Hepatocyte (in vitro differentiated cells): ENCODE data around the gene PHIP. TPM values are rescaled to one million over a fixed set of nuclear protein-coding genes. Genes with fewer than 3 reads are reported as not detected.

Experiments used
- DNase-seq: peaks from one replicate; pipeline ENCODE4 v3.0.0-alpha.2; 2016; ENCODE audit warnings: low spot score
- H2AFZ ChIP-seq: fragments of 200-600 bp; sonication (generic); 2 replicates; pipeline ENCODE4 v1.6.0; 2016; ENCODE audit warnings: antibody characterized with exemption, mild to moderate bottlenecking
- H3K27ac ChIP-seq: fragments of 200-600 bp; sonication (generic); 2 replicates; pipeline ENCODE4 v1.5.1; 2016; ENCODE audit warnings: mild to moderate bottlenecking
- H3K27me3 ChIP-seq: fragments of 200-600 bp; sonication (generic); 2 replicates; pipeline ENCODE4 v1.6.1; 2016
- H3K36me3 ChIP-seq: fragments of 200-600 bp; sonication (generic); replicated peaks from 2 replicates; pipeline ENCODE4 v1.5.1; 2016; ENCODE audit warnings: low read depth; ENCODE audit not compliant: insufficient read depth
- H3K4me1 ChIP-seq: fragments of 200-600 bp; sonication (generic); 2 replicates; pipeline ENCODE4 v1.5.1; 2016; ENCODE audit warnings: mild to moderate bottlenecking, moderate library complexity; ENCODE audit not compliant: insufficient read depth
- H3K4me2 ChIP-seq: fragments of 200-600 bp; sonication (generic); 2 replicates; pipeline ENCODE4 v1.6.0; 2016
- H3K4me3 ChIP-seq: fragments of 200-600 bp; sonication (generic); 2 replicates; pipeline ENCODE4 v1.5.1; 2016; ENCODE audit warnings: mild to moderate bottlenecking
- H3K79me2 ChIP-seq: fragments of 200-600 bp; sonication (generic); 2 replicates; pipeline ENCODE4 v1.6.0; 2017; ENCODE audit warnings: mild to moderate bottlenecking
- H3K9me2 ChIP-seq: fragments of 200-600 bp; sonication (generic); replicated peaks from 2 replicates; pipeline ENCODE4 v1.6.0; 2017; ENCODE audit warnings: mild to moderate bottlenecking; ENCODE audit not compliant: insufficient read depth
- H3K9me3 ChIP-seq: fragments of 200-600 bp; sonication (generic); 2 replicates; pipeline ENCODE4 v1.5.1; 2016; ENCODE audit warnings: low read depth, mild to moderate bottlenecking
- H4K20me1 ChIP-seq: fragments of 200-600 bp; sonication (generic); 2 replicates; pipeline ENCODE4 v1.6.0; 2016; ENCODE audit warnings: mild to moderate bottlenecking; ENCODE audit not compliant: insufficient read depth, poor library complexity, severe bottlenecking
- CTCF ChIP-seq: fragments of 200-600 bp; sonication (generic); IDR thresholded peaks from 2 replicates; pipeline ENCODE4 v1.5.1; 2016; ENCODE audit warnings: antibody characterized with exemption, mild to moderate bottlenecking; ENCODE audit not compliant: poor library complexity
- EZH2 ChIP-seq: fragments of 200-600 bp; sonication (generic); IDR thresholded peaks from 2 replicates; pipeline ENCODE4 v1.6.1; 2016; ENCODE audit warnings: antibody characterized with exemption, mild to moderate bottlenecking, borderline replicate concordance
- EZH2phosphoT487 ChIP-seq: fragments of 200-600 bp; sonication (generic); IDR thresholded peaks from one replicate; pipeline ENCODE4 v1.6.1; 2018; ENCODE audit warnings: antibody characterized with exemption, mild to moderate bottlenecking, low read depth, moderate library complexity; ENCODE audit not compliant: unreplicated experiment, severe bottlenecking
- WGBS: methylation state at CpG from one replicate; pipeline ENCODE4 v1.1.6; 2016; ENCODE audit warnings: low lambda C conversion rate; ENCODE audit errors: missing lambda C conversion rate; 5-methylcytosine and 5-hydroxymethylcytosine counted together
- polyA plus RNA-seq: library from polyadenylated mRNA; unstranded; fragments of >200 nt; fragmentation: Nextera tagmentation; extraction: Ambion mirVana; gene quantifications from 2 replicates; pipeline ENCODE4 v1.2.1, GENCODE V29; 2016
- total RNA-seq: library from RNA; depleted of rRNA; stranded (reverse); fragments of >200 nt; gene quantifications from 2 replicates; pipeline ENCODE4 v1.2.3, GENCODE V29; 2014

PHIP gene
- total and polyA plus RNA-seq, 2 experiments from 2014 or later, result 15.2 to 44.4 TPM

GRCh38 chr6:78916411-78916810 lies 161.6 kb downstream of the PHIP start:
- WGBS, result 90% methylated on average over 3 of the region's 3 CpGs
- Histone ChIP-seq H2AFZ (no peak overlapping the region), H3K4me3 (no peak overlapping the region), H3K36me3 (no peaks in the 10 kb centered on the region), H3K4me1 (no peaks in the 10 kb centered on the region), H3K9me3 (peaks cover 3% of the 10 kb centered on the region), H3K27ac (no peak overlapping the region), H3K4me2 (no peak overlapping the region), H3K79me2 (no peaks in the 10 kb centered on the region), H3K9me2 (no peaks in the 10 kb centered on the region), H3K27me3 (no peaks in the 10 kb centered on the region), H4K20me1 (no peaks in the 10 kb centered on the region)
- no peak for TF ChIP-seq CTCF
- no peak for DNase-seq

- Histone ChIP-seq H3K36me3 (no peaks in the 10 kb centered on the region), H3K4me2 (peak overlapping the region; percentile 98), H3K9me3 (no peaks in the 10 kb centered on the region), H3K79me2 (no peaks in the 10 kb centered on the region), H2AFZ (peak overlapping the region; percentile 63), H3K27me3 (peaks cover 3% of the 10 kb centered on the region), H3K27ac (no peak overlapping the region), H4K20me1 (no peaks in the 10 kb centered on the region), H3K4me3 (no peak overlapping the region), H3K4me1 (no peaks in the 10 kb centered on the region), H3K9me2 (no peaks in the 10 kb centered on the region)
- no peak for TF ChIP-seq EZH2phosphoT487
- TF ChIP-seq EZH2, result no peak
- TF ChIP-seq CTCF, result no peak
- WGBS, result 76% methylated on average over 9 of the region's 9 CpGs
- no peak for DNase-seq
Observed at GRCh38 chr6:78911218-78911940, 166.7 kb downstream of the PHIP start.

DNA sequence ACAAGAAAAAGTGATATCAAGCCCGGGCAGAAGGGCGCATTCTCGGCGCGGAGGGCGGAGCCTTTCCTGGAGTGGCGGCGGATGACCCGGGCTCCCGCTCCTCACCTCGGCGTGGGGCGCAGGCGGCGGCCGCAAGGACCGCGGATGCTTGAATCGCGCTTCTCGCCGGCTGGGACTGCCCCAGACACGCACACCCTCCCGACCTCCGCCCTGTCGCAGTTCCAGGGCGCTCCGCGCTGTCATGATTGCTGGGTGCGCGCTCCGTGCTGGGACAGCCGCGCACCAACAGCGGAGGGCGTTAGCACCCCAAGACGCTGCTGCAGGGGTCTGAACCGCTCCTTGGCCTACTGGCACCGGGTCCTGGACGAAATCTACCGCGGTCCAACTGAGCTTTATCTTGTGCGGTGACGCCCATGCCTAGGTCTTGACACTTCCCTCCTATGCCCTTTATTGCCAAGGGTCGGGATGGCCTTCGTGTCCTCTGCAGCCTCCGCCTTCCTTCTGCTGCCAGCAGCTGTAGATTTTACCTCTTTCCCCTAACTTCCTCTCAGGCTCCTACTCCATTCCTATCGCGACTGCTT lies 167.4 kb downstream of the PHIP start:
- Histone ChIP-seq H3K9me3 (no peaks in the 10 kb centered on the region), H3K4me3 (peak overlapping the region; percentile 33), H4K20me1 (no peaks in the 10 kb centered on the region), H2AFZ (peak overlapping the region; percentile 63), H3K9me2 (no peaks in the 10 kb centered on the region), H3K27ac (no peak overlapping the region), H3K36me3 (no peaks in the 10 kb centered on the region), H3K4me1 (no peaks in the 10 kb centered on the region), H3K79me2 (no peaks in the 10 kb centered on the region), H3K27me3 (peaks cover 3% of the 10 kb centered on the region), H3K4me2 (peak overlapping the region; percentile 98)
- WGBS, result 5% methylated on average over 49 of the region's 49 CpGs
- no peak for TF ChIP-seq CTCF
- no peak for TF ChIP-seq EZH2phosphoT487
- TF ChIP-seq EZH2, result no peak
- peak; percentile 29 for DNase-seq
